AG08395 (cell line): Measurements from ENCODE around the gene FARSA.
"Not testable (repeated sequence)": the region's sequence is repeated elsewhere in the genome, so short reads cannot be mapped to it uniquely, and the experiment has no call there.

Source experiments
- DNase-seq: peaks from one replicate; pipeline ENCODE4 v3.0.0; 2012; ENCODE audit warnings: mixed read lengths, low spot score

The FARSA gene

DNA sequence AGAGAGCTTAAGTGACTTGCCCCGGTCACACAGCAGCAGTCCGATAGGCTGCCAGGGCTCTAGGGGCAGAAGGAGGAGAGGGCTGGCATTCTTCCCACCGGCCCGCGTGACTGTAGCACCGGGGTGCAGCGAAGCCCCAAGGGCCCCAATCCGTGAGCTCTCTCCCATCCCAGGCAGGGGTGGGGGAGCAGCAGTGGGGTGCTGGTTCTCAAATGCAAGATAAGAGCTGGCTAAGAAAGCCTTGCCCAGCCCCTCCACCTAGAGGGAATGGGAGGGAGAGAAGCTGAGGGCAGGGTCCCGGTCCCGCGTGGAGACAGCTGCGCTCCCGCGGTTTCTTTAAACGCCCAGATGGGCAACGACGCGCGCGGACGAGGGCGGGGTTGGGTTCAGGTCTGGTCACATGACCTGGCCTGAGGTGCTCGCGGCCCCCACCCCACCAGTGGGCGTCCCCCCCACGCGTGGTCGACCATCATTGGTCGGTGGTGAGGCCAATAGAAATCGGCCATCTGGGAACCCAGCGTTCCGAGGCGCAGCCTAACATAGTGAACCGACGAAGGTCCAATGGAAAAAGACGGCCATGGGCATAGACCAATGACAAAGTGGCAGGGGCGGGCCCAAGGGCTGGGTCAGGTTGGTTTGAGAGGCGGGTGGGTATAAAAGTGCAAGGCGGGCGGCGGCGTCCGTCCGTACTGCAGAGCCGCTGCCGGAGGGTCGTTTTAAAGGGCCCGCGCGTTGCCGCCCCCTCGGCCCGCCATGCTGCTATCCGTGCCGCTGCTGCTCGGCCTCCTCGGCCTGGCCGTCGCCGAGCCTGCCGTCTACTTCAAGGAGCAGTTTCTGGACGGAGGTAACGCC lies 4.6 kb upstream of the FARSA start, which contains the start of gene CALR:
Gene CALR (plus strand): TSS at position 683 of the 852 bp plus-strand sequence. CDS start 71 bp downstream, at position 754.
- DNase-seq: peak; percentile 99

DNA sequence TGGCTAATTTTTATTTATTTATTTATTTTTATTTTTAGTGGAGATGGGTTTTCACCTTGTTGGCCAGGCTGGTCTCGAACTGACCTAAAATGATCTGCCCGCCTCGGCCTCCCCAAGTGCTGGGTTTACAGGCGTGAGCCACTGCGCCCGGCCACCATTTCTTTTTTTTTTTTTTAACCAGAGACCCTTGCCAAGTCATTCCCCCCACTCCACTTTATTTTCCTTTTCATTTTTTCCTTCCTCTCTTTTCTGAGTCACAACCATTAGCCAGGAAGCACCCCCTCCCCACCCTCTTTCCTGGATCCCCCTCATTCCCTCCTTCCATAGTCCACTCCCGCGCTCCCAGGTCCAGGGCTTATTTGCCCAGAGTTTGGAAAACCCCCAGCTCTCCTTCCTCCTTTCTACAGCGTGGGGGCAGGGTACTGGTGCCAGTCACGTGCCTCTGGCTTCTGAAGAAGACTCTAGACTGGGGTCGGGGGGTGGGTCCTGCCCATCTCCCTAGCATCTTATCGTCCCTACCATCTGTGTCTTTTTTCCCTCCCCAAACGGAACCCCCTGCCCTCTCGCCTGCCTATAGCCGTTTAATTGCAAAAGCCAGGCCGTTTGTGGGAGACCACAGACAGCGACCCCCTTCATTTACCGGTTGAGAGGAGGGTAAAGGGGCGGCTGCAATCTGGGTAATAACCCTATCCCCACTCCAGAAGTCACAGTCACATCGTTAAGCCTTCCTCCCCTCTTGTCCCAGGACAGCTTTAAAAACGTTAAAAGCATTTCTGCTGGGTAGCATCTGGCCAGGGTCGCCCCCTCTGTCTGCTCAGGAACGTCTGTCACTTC lies 3.8 kb upstream of the FARSA start:
- DNase-seq: no peak

DNA sequence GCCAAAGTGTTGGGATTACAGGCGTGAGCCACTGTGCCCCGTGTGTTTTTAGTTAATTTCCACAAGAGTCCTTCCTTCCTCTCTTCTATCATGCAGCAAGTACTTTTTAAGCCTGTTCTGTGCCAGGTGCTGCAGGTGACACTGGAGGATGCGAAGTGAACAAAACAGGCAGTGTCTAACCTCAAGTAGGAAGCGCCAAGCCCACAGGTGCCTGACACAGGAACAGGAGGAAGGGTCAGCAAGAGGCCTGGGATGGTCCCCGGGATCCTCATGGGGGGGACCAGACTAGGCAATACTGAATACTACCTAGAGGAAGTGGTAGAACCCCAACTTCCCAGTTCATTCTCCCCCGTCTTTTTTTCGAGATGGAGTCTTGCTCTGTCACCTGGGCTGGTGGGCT lies 3.1 kb upstream of the FARSA start:
- no peak for DNase-seq

DNA sequence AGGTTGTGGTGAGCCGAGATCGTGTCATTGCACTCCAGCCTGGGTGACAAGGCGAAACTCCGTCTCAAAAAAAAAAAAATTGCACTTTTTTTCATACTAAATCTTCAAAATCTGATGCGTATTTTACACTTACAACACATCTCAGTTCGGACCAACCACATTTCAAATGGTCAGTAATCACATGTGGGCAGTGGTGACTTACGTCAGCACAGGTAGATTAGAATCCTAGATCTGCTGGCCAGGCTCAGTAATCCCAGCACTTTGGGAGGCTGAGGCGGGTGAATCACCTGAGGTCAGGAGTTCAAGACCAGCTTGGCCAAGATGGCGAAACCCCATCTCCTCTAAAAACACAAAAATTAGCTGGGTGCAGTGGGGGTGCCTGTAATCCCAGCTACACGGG lies 1.6 kb upstream of the FARSA start:
- DNase-seq: no peak

DNA sequence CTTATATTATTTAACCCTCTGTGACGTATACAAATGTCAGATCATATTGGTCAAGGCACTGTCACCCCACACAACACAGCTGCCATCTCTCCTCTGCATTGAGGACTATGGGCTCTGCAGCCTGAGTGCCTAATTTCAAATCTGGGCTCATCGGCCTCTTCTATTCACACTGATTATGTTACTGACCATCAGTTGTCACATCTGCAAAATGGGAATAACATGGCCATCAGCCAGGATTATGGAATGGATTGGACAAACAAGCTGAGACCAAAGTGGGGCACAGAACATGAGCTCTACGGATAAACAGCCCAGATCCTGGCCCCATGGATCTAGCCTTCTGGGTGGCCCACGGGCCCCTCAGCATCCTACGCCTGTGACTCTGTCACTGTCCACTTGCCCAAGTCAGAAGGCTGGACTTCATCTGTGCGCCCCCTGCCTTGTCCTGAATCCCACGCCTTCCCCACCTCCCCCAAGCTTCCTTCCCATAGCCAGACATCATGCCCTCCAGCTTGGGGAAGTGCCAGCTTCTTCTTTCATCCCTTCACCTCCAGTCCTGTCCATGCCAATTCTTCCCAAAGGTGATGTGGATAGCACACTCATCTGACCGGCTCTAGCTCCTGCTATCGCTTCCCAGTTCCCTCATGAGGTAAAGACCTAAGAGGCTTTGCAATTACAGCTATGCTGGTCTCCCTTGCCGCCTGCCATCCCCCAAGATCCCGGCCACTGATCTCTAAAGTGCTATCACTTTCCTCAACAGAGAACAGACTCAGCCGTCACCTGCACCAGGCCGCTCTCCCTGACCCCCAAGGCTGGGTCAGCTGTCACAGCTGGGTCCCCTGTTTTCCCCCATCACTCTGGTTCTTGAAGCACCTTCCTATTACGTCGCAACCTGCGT lies 872 bp downstream of the FARSA start:
- DNase-seq: no peak

DNA sequence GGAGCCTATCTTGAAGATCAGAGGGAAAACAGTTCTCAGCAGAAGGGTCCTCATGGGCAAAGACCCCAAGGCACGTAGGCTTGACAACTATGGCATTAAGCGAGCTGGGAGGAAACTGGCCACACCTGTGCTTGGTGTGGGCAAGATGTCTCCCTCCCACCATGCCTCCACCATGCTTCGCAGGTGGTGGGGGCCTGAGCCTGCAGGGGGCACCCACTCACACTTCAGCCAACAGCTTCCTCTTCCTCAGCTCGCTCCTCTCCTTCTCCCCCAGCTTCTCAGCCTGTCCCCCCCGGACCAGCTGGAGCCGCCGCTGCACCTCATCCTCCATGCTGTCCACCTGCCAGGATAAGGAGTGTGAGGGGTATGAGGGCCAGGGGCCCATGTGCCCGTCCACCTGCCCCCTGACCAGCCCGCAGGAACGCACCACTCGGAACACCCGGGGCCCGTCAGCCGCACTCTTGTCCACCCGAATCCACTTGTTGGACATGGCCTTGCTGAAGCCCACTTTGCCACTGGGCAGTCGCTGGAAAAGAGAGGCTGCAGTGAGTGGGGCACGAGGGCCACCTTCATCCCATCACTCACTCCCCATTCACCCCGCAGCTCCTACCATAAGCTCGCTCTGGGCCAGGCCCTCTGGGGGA lies 3.4 kb downstream of the FARSA start:
- no peak for DNase-seq

DNA sequence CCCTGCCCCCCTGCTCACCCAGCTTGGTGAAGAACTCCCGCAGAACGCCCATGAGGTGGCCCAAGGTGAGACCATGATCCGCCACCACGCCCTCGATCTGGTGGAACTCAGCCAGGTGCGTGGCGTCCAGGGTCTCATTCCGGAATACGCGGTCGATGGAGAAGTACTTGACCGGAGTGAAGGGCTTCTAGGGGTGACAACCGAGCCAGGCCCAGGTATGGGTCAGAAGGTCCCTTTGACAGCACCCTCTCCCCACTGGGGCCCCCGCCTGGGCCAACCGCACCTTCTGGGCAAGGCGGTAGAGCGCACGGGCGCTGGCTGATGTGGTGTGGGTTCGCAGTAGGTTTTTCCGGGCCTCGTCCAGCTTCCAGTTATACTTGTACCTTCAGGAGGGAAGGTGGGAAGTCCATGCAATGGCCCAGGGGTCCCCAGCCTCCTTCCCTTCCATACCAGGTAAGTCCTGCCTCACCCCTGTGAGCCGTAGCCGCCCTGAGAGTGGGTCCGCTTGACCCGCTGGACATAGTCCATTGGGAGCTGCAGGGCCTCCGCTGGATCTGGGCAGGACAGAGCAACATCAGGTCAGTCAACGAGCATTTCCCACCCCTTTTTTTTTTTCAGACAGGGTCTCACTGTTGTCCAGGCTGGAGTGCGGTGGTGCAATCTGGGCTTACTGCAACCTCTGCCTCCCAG lies 8.7 kb downstream of the FARSA start:
- DNase-seq: no peak

DNA sequence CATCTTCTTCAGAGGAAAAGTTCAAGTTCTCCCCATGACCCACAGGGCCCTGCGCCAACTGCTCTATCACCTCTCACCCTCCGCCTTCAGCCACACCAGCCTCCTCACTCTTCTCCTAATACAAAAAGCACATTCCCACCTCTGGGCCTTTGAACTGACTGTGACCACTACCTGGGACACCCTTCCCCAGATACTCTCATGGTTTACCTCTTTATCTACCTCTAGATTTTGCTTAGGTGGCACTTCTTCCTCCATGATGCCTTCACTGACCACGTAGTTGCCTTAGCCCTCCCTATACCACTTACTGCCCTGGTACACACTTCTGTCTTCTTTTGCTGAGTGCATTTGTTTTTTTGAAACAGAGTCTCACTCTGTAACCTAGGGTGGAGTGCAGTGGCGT lies 10.6 kb downstream of the FARSA start:
- DNase-seq: no peak

DNA sequence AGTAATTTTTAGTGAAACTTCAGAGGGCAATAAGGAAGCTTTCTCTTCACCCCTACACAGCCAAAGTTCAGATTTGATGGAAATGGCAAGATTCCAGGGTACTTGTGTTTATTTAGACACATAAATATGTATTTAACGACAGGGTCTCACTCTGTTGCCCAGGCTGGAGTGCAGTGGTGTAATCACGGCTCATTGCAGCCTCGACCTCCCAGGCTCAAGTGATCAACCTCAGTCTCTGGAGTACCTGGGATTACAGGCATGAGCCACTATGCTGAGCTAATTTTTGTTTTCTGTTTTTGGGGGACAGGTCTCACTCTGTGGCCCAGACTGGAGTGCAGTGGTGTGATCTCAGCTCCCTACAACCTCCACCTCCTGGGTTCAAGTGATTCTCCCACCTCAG lies 12.5 kb downstream of the FARSA start:
- DNase-seq: no peak

DNA sequence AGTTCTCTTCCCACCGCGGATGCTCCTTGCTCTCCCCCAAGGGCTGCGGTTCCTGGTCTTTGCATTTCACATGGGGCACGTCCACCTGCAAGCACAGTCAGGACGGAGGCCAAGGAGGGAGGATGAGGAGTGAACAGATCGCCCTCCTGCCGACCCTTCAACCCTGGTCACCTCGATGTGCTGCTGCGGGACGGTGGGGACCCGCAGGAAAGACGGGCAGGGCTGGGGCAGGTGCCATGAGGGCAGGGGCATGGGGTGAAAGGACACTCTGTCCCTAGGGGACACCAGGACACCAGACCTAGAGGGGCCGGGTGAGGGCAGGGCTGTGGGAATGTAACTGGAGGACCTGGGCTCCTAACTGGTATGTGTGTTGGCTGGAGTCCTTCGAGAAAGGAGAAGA lies 15.3 kb downstream of the FARSA start:
- DNase-seq: no peak

DNA sequence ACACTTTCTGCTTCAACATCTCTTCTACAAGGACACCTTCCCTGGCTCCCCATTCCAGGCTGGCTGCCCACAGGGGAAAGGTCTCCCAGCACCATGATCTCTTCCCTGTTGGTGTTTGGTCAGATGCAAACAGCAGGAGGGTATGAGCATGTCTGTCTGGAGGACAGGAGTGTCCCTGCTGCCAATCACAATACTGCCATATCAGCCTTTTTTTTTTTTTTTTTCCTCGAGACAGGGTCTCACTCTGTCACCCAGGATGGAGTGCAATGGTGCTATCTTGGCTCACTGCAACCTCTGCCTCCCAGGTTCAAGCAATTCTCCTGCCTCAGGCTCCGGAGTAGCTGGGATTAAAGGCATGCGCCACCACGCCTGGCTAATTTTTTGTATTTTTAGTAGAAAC lies 17.7 kb downstream of the FARSA start:
- not testable (repeated sequence) for DNase-seq

DNA sequence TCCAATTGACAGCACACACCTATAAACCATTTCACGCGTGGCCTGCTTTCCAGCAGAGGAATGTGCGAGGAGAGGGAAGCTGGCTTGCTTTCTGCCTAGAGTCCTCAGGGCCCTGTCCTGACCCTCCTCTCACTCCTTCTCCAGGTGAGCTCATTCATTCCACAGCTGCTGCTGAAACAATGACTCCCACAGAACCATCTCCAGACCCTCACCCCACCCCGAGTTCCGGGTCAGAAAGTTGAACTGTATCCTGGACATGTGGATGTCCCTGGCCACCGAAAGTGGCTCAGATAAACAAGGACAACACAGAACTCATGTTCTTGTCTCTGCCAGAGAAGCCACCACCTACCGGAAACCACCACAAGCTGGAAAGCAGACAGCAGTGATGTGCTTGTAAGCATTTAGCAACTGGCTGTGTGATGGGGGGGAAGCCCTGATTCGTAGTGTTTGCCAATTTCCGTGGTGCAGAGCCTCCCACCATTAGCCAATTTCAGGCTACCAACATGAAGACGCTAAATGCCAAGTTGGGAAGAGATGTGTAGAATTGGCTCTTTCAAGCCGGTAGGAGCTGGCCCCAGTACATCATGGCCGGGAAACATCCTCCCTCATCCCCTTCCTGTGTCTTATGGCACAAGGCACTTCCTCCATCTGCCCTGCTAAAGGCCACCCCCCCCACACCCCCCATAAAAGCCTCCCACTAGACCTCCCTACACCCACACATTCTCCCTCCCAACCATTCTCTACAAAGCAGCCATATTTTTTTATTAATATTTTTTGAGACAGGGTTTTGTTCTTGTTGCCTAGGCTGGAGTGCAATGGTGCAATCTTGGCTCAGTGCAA lies 19.4 kb downstream of the FARSA start:
- peak; percentile 47 for DNase-seq

DNA sequence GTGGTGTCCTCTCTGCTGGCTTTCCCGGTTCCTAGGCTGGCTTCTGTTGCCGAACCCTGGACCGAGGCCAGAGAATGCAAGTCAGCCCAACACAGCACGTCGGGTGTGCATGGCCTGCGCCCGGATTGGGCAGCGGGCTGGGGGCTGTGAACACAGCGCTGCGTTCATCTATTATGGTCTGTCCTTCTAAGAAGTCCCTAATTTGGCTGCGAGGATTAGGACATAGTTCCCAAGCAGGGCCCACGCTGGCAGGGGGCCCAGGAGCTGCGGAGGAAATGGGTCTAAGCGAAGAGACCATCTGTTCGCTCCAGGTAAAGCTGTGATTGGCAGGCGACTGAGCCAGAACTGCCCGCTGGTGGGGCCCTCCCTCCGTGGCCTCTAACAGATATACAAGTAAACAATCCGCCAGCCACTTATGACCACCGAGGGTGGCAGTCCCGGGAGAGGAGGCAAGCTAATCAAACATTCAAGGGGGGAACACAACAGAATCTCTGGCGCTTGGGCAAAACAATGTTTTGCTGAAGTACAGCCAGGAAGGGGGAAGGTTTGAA lies 20.4 kb downstream of the FARSA start:
- DNase-seq: peak; percentile 65

DNA sequence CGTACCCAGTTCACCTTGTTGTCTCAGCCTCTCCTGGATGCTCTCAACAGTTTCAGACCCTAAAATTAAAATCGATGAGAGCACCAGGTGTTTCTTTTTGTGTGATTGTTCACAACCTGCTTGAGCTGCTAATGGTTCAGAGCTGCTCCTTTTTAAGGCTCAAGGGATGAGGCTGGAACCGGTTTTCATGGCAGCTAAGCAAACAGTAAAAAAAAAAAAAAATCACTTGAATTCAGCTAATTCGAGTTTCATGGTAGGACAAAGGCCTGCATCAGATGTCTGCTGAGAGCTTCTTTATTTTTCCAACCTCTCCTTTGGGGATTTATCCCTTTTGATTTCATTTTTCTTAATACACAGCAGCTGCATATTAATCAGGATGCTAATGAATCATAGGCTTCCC lies 20.9 kb downstream of the FARSA start:
- DNase-seq: no peak

DNA sequence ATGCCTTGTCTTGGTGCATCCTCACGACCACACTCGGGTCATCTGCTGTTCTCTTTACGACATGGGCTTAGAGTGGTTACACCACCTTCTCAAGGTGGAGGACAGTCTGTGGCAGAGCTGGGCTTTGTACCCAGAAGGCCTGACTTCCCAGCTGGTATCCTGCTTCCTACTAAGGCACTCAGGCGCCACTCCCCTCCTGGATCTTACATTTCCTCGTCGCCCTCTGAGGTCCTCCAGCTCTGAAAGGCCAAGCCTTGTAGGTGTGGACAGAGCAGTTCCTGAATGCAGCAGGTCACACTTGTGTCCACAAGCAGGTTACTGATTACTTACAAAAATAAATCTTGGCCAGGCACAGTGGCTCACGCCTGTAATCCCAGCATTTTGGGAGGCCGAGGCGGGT lies 26.3 kb downstream of the FARSA start:
- no peak for DNase-seq

DNA sequence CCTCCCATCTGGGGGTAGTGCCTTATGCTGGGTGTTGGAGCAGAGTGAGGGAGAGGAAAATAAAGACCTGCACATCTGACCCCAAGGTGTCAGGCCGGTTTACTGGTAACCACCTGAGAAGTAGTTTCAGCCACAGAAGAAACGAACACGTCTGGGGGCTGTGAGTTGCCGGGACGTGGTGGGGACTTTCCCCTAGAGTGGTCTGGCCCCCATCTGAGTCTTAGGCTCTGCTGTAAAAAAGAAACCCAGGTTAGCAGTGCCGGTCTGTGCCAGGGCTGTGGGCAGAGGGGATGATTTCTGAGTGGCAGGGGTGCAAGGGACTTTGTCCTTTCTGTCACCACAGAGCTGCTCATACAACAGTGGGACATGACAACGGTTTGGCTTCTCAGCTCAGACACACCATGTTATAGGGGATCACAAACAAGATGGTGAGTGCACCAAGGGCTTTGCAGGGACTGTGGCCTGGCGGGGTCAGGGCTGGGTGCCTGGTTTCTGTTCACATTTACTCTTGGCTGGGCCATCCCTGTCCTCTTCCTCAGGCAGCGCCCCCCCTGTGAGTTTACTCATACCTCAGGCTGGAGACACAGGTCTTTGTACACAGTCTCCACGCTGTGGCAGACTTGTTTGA lies 33.5 kb downstream of the FARSA start:
- DNase-seq: no peak

DNA sequence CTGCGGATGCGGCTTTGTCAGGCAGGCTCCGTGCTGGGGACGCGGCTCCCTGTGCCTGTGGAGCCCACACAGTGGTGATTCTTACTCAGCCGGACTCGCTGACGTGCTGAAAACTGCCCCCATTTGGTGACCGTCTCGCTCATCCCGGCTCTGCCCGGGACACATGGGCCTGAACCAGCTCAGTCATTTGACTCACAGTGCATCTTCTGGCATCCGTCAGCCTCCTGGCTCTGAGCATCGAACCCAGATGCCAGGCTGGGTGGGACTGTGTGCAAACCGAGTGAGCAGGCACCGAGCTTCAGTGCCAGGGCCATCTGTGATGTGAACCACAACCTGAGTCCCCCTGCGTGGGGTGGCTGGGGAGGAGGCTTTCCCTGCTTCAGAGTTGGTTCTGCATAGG lies 37.1 kb downstream of the FARSA start:
- no peak for DNase-seq

DNA sequence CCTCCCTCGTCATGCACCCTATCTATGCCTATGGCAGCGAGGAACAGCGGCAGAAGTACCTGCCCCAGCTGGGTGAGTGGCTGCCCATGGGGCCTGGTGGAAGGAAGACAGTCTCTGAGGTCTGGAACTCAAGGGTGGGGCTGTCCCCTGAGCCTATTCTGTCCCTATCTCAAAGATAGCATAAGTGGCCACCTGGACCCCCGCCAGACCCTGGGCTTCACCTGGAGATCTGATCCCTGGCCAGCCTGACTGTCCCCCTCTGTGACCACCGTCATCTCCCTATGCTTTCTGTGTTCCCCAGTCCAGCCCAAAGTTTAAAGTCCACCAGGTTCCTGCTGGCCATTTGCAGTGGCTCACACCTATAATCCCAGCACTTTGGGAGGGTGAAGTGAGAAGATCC lies 39.9 kb downstream of the FARSA start:
- DNase-seq: no peak

DNA sequence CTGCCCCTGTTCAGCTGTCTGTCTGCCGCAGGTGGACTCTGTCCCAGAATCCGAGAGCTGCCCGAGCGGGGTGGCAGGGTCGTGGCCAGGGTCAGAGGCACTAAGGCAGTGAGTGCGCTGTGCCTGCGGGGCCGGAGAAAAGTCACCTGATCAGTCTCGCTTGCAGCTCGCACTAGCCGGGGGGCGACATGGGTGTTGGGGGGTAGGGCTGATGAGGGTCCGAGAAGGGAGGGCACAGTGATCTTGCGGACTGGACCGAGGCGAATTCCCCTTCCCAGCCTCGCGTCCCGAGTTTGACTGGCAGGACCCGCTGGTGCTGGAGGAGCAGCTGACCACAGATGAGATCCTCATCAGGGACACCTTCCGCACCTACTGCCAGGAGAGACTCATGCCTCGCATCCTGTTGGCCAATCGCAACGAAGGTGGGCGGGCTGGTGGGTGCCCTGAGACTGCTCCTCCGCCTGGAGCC lies 41.9 kb downstream of the FARSA start:
- DNase-seq: no peak
